T-helper 2 cell (primary cell): Measurements from ENCODE around the gene TEX35.
"Not testable (repeated sequence)": the region's sequence is repeated elsewhere in the genome, so short reads cannot be mapped to it uniquely, and the experiment has no call there.

Experiments used
- DNase-seq, 5 experiments: peaks; one replicate each; pipeline versions ENCODE4 v3.0.0 to v3.0.0-alpha.2; 2012 to 2022

The TEX35 gene

DNA sequence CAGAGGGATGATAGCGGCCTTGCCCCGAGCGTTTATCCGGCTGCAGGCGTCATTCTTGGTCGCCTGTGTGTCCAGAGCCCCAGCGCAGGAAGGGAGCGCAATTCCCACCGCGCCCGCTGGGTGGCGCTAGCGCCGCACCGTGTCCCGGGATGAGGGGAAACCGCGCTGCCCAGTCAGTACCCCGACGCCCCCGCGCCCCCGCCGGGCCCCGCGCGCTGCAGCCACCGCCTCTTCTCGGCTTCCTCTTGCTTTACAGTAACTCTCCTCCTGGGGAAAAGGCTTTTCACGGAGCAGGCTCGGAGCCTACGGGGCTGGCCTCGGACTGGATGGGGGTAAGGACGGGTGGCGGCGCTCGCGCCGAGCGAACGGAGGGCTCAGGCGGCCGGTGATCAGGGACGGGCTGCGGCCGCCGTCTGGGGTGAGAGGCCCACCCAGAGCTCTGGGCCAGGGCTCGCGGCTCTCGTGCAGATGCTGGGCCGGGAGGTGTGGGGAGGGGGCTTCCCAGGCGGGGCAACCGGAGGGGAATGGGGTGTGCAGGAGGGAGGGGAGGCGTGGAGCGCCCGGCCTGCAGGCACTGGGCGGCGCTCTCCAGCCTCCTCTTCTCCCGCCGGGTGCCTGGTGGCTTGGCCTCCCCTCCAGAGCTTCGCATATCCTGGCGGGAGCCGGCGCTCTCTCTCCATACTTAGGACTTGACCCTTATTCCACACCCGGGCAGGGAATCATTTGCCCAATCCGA is 29.8 kb downstream of the TEX35 start:
- peak; percentile 61 to 80 (median 72) for DNase-seq

DNA sequence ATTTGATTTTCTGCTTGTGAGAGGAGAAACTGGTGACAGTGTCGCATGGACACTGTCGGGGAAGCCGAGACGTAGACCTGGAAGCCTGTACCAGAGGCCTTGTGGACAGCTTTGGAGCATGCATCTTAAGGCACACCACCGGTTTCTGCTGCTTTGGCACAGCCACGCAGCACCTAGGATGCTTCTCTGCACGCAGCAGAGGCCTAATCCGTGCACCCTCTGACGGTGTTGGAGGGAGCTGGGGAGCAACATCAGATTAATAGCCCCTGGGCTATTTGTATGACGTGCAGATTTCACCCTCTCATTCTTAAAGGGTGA is 30.3 kb downstream of the TEX35 start:
- no peak for DNase-seq

DNA sequence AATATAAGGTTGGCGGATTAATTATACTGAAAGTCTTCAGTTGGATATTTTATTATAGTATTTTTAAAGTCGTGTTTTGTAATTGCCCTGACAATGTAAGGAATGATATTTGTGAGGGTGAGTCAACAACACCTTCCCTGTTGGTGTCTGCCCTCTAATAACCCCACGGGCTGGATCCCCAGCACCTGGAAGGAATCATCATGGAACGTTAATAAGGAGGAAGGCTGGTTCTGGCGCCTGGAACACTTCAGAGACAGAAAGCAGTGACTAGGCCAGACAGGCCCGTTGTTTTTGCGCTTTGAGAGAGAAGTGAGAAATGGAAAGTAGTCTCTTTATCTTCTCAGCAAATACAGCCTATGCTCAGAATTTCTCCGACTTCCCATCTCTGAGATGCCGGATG is 31.6 kb downstream of the TEX35 start:
- no peak for DNase-seq

DNA sequence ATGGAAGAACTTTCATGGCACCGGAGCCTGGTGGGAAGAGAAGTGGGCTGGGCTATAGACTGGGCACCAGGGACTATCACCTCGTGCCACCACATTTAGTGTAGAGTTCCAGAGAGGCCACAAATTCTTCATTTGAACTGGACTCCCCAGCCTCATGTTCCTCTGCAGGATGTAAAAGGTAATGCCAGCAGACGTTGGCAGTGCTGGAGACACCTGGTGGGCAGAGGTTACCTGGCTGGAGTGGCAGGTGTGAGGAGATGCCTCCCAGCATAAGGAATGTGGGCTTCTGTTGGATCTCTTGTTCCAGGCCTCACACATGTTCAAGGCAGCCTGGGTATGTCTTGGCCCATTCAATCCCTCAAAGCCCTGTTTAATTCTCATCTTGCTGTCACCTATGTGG is 35.2 kb downstream of the TEX35 start:
- DNase-seq: no peak

DNA sequence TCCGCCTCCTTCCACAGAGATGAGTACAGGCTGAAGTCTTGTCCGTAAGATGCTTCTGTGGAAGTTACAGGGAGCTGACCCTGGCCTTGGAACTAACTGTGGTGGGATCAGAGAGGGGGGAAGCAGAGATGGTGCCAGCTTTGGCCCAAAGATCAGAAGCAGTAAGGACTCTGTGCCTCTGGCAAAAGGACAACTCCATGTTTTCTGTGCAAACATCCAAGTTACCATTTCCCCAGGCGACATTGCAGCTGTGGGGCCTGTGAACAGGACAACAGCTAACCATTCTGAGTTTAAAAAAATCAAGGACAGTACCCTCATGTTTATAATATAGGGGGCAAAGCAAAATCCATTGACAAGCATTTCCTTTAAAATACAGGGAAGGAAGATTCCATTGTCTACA is 38.4 kb downstream of the TEX35 start:
- no peak for DNase-seq

DNA sequence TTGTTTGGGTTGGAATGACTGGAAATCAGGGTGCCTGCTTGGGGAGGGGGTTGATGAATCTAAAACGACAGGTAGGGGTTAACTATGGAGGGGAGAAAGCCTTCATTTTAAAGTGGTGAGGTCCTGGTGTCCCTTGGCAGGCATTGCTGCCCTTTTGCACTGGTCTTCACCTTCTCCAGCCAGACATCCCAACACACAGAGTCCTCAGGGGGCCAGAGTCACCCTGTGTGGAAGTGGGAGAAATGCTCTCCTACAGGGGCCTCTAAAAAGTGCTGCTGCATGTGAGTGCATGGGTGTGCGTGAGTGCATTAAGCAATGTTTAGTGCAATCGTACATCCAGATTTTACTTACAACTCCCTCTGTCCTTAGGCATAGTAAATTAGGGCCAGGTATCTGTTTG is 39.0 kb downstream of the TEX35 start:
- DNase-seq: no peak

DNA sequence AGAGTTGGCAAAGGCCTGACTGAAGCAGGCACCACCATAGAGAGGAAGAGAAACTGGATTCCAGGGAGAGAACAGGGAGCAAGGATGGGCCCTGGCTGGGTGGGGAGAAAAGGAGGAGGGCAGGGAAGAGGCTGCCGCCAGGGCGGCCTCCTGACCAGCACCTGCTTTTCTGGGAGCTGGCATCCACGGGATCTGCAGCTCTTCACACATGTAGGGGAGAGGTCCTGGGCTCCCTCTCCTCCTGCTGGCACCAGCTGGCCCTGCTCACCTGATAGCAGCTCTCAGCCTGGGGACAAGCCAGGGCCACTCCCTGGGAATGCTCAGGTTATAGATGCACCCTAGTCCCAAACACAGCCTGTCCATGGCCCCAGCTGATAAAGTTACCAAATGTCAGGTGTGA is 39.9 kb downstream of the TEX35 start:
- DNase-seq: no peak

DNA sequence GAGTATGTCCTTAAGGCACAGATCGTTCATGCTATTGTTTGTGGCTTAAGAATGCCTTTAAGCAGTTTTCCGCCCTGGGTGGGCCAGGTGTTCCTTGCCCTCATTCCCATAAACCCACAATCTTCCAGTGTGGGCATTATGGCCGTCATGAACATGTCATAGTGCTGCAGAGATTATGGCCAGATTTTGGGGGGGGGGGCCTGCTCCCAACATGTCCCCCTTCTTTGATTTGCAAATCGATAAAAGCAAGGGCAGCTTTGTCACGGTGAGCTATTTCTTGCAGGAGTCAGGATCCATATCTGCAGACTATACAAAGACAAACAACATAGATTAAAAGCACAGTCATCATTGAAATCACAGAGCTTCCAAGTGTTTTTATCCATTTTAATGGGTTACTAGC is 41.4 kb downstream of the TEX35 start:
- DNase-seq: not testable (repeated sequence)

DNA sequence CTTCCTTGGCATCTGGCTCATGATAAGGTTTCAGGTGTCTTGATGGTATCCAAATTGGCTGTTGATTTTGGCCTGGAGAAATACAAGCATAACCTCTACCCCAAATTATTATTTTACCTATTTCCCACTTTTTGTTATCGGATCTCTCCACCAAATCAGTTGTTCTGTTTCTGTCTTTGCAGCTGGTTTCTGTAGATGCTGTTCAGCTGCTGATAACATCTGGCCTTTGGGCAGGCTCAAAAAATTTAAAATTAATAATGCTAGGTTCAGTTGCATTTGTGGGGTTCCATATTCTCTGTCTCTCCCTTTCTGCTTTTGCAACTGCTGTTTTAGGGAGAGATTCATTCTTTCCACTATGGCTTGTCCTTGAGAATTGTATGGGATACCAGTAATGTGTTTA is 42.7 kb downstream of the TEX35 start:
- not testable (repeated sequence) for DNase-seq

DNA sequence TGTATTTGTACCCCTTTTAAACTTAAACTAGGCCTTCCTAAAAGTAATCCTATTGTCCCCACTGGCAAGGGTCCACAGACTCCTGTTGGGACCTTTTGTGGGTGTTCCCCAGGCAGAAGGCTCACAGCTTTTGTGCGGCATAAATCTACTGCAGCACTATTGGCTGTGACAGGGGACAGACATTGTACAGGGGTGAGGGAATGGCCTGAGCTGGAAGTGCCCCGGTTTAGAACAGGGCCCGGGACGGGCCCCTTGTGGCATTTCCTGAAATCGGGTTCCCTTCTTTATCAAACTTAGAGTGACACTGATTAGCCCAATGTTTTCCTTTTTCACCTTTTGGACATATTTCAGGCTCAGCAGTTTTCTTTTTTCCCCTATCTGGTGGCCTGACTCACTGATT is 45.9 kb downstream of the TEX35 start:
- not testable (repeated sequence) for DNase-seq

DNA sequence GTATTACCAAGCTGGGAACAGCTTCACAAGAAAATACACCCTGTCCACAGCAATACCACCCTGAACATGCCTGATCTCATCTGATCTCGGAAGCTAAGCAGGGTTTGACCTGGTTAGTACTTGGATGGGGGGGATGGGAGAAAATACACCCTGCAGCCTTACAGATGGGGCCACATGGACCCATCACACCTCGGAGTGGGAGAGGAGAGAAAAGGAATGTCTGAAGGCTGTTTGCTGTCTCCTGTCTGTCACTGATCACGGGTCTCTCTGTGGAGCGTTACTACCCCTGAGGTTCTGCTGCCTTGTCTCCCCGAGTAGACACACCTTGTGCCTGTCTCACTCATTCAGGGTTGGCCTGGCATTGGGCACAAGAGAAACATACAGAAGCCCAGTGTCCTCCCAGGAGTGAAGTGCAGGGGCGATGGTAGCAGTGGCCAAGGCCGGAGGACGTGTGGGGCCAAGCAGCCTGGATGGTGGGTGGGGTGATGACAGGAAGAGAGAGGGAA is 48.0 kb downstream of the TEX35 start:
- DNase-seq: no peak

DNA sequence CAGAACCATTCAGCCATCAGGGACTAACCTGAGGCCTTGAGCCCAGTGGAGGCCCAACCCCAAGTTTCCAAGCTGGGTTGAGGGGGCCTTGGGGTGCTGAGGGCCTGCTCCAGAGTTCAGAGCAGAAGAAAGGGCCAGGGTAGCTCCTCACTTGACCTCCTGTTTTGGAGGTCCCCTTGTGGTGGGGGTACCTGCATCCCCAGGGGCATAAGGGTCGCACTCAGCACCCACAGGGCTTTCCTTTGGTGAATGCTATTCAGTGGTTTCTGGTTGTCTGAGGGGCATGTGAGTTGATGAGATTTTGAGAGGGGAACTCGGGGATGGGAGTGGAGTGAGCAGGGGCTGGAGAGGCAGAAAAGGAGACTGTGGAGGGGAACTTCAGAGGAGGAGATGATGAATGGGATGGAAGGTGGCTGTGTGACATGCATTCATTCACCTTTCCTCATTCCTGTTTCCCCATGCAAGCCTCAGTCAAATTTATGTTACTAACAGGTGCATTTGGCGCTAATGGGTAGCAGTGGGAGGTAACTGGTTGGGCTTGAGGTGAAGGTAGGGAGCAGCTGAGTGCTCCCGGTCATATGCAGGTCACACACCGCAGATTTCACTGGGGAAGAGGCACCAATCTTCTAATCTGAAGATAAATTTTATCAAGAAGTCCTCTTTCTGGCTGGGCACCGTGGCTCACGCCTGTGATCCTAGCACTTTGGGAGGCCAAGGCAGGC is 50.4 kb downstream of the TEX35 start:
- no peak for DNase-seq

DNA sequence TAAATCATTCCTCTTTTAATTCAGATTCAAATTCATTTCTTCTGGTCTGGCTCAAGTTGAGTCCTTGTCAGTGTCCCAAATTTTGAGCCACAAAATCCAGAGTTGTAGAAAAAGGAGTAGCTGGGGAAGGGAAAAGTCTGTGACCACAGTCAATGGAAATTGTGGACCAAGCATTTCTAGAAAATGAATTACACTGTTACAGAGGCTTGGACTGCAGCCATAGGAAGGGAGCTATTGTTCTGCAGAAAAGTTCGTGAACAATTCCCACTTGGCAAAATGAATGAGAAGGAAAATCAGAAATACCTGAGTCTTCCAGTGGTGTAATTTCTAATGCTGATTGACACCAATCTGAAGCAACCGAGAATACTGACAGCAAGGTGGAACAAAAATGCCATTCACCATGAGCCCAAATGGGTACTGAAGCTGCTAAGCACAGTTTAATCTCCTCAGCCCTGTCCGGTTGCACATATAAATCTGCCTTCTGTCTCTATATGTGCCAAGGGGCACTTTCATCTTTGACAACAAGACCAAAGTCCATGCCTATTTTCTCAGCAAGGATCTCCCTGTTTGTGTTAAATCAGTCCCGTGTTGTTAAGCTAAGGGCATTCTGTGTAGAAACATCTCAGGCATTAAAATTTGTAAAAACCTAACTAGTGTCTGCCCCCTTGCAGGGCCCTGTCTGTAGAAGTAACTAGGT is 51.3 kb downstream of the TEX35 start:
- no peak for DNase-seq

DNA sequence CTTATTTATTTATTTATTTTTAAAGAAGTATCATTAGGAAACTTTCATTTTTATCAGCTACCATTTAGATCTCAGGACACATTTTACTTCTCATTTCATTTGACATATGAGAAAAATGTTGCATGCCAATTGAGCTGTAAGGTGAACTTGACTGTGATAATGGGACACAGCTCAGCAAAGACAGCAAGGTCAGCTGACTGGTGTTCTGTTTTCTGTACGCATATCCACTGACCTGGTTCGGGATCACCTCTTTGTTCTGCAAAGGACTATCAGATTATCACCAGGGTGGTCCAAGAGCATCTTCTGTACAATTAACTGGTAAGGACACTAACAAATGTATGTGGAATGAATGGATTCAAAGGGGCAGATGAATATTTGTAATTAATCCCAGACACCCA is 51.9 kb downstream of the TEX35 start:
- no peak for DNase-seq

DNA sequence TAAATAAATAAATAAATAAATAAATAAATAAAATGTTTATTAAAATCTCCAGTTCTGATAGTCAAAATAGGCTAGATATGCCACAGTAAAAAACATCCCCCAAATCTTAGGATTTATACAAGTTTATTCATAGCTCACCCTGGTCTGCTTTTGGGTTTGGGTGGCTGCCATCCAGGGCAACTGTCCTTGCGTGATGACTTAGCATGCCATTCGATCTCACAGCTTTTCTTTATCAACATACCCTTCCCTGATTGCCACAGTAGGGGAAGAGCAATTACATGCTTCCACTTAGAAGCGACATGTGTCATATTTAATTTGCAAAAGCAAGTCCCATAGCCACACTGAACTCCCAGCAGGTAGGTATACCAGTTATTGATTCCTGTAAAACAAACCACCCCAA is 52.7 kb downstream of the TEX35 start:
- DNase-seq: no peak

DNA sequence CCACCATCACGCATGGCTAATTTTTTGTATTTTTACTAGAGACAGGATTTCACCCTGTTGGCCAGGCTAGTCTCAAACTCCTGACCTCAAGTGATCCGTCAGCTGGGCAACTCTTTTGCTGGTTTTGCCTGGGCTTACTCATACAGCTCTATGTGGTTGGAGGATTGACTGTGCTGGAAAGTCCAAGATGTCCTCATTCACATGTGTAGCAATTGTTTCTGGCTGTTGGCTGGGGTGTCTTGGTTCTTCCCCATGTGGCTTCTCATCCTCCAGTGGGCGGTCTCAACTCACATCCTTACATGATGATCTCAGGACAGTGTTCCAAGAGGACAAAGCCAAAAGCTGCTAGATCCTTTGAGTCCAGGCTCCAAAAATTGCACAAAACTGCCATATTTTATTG is 53.3 kb downstream of the TEX35 start:
- no peak for DNase-seq

DNA sequence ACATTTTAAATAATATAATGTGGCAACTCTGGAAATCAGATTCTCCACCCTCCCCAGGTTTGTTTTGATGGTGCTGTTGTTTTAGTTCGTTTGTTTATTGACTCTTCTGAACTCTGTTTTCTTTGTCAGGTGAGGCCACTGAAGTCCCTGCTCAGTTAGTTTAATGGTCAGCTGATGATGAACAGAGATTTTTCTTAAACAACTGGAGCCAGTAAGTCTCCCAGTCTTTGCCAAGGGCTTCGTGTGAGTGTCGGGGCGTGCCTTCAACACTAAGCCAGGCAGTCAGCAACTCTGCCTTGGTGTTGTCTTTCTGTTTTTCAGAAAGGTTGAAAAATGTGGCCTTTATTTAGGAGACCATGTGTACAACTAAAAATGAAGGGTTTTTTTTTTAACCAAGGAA is 58.9 kb downstream of the TEX35 start:
- no peak for DNase-seq
